H1 (cell line): ENCODE data around the gene GGA3. TPM values are rescaled to one million over a fixed set of nuclear protein-coding genes. Genes with fewer than 3 reads are reported as not detected.

Experiments used
- CBX5 ChIP-seq: fragments of 300-800, 300-1000 bp; sonication (generic); IDR thresholded peaks from 2 replicates; pipeline ENCODE4 v1.7.1; 2016; ENCODE audit warnings: antibody characterized with exemption, low read length, low read depth
- RAD21 ChIP-seq, 2 experiments: IDR thresholded peaks in 1 of 2; conservative IDR thresholded peaks in 1 of 2; 2 replicates each; pipeline ENCODE4 v1.6.1; 2011; ENCODE audit warnings: low read depth in 2 of 2, low read length in 2 of 2, improper control_type of control experiment in 1 of 2, inconsistent platforms in 1 of 2, mild to moderate bottlenecking in 1 of 2, moderate library complexity in 1 of 2
- polyA plus RNA-seq, 7 experiments: library from polyadenylated mRNA; depleted of rRNA in 3 of 7; stranded (reverse) in 5 of 7; unstranded in 2 of 7; fragments of >200 nt in 5 of 7; fragments of 200-250 nt in 2 of 7; gene quantifications; 1 replicate in 5 of 7; 2 replicates in 1 of 7; 4 replicates in 1 of 7; pipeline versions ENCODE4 v1.2.1 to v1.2.3, GENCODE V29; 2011 to 2013; ENCODE audit warnings: missing spikeins in 2 of 7, mixed read lengths in 2 of 7
- total RNA-seq: library from RNA; stranded (reverse); fragmentation: NEBNext Ultra II Directional; extraction: Animal tissue kit (Norgen Biotek cat#: 25700); gene quantifications from 2 replicates; pipeline ENCODE4 v1.2.1, GENCODE V29; 2021

Gene GGA3
- total and polyA plus RNA-seq, 2 of the 8 experiments (the other 6 are each of a cell fraction or from before 2014, with no cell fraction given): 40.6 to 60.0 TPM

- peak; percentile 42 to 50 for TF ChIP-seq RAD21 (IDR thresholded peaks at IDR 0.05 in 1 of 2, conservative IDR thresholded peaks at IDR 0.05 in 1 of 2; ENCODE audit: low read depth in 2 of 2, low read length in 2 of 2)
- no peak for TF ChIP-seq CBX5
These were observed 28.5 kb upstream of the GGA3 start (continued) for GRCh38 chr17:75289832-75290337.
